Measurements from ENCODE around the gene SCFD2. TPM values are rescaled to one million over a fixed set of nuclear protein-coding genes. Genes with fewer than 3 reads are reported as not detected.

Gene SCFD2
- total and polyA plus RNA-seq, 8 donors: 4.0 to 13.5 (median 8.9) TPM

- Histone ChIP-seq H3K4me1 (no peaks in the 10 kb centered on the region), H3K4me3 (no peak overlapping the region), H3K27ac (no peak overlapping the region), H3K36me3 (no peaks in the 10 kb centered on the region), H3K27me3 (no peaks in the 10 kb centered on the region), H3K9me3 (no peaks in the 10 kb centered on the region)
- no peak for FAIRE-seq
- no peak for DNase-seq
- WGBS, 2 donors: 52 to 70% methylated on average over 1 of the region's 1 CpG
- no peak for TF ChIP-seq CTCF (IDR thresholded peaks at IDR 0.05)
- ATAC-seq: no peak
- intact Hi-C loops (cut with DNase I): no loop called here
These were observed 204.0 kb downstream of the SCFD2 start for GRCh38 chr4:53161787-53162433.

DNA sequence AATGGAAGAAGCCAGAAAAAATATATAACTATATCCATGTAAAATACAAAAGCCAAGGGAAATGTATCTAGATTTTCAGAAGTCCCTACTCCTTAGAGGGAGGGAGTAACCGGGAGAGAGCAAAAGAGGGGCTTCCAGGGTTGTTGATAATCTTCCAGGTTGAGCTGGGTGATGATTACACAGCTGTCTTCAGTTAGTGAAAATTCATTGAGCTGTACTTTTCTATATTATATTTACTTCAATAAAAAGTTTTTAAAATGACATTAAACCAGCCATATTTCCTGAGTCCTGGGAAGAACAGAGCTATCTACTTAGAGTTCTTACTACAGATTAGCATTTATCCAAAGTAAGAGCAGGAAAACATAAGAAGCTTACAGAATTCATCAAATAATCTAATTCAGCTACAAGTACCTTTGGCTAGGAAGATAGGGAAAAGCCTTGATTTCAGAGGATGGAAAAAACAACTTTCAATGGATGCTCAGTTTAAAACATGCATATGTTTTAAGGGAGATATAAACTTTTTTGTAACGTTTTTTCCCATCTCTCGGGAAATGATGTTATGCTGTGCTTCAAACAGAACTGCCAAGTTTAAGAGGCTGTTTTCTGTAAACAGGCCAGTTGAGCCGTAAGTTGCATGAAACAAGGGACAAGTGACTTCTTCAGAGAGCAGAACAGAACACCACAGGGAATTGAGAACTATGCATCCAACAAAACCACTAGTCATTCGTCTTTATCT is 204.6 kb downstream of the SCFD2 start:
- Histone ChIP-seq H3K4me1 (no peaks in the 10 kb centered on the region), H3K36me3 (no peaks in the 10 kb centered on the region), H3K27ac (no peak overlapping the region), H3K27me3 (no peaks in the 10 kb centered on the region), H3K4me3 (no peak overlapping the region), H3K9me3 (no peaks in the 10 kb centered on the region)
- 58% methylated on average over 5 of the region's 5 CpGs for WGBS, 2 donors
- DNase-seq (no peak), FAIRE-seq (no peak), ATAC-seq (no peak)
- no peak for TF ChIP-seq CTCF (IDR thresholded peaks at IDR 0.05)
- intact Hi-C loops (cut with DNase I): no loop called here

DNA sequence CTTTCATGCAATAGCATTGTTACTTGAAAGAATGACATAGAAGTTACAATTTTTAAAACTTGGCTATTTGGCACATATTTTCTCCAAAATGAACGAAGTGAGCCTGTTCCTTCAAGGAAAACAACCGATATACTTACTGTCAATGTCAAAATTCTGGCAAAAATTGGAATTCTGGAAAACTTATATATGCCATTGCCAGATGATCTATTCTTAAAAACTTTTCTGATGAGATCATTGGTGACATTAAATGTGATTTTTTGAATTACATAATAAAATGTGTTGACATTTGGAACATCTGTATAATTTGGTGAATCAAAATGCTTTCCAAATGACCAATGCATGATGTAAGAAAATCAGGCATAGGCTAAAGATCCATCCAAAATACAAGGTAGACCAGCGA is 209.0 kb downstream of the SCFD2 start:
- intact Hi-C loops (cut with DNase I): no loop called here
- ATAC-seq (no peak), DNase-seq (no peak), FAIRE-seq (no peak)
- no peaks in the 10 kb centered on the region for H3K9me3 ChIP-seq
- H3K4me1 ChIP-seq: no peaks in the 10 kb centered on the region
- no peak for TF ChIP-seq CTCF (IDR thresholded peaks at IDR 0.05)
- H3K36me3 ChIP-seq: no peaks in the 10 kb centered on the region
- H3K27me3 ChIP-seq: no peaks in the 10 kb centered on the region
- no peak overlapping the region for H3K27ac ChIP-seq
- no peak overlapping the region for H3K4me3 ChIP-seq
- 86 to 90% methylated on average over 3 of the region's 3 CpGs for WGBS, 2 donors

DNA sequence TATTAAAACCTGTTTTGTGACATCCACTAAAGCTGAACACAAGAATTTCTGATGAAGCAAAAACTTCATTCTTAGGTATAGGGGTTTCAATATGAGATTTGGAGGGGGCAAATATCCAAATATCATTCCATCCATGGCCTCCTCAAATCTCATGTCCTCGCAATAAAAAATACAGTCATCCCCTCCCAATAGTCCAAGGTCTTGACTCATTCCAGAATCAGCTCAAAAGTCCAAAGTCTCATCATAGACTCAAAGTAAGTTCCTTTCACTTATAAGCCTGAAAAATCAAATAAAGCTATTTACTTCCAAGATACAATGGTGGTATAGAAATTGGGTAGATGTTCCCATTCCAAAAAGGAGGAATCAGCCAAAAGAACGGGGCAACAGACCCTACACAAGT is 213.4 kb downstream of the SCFD2 start:
- WGBS, 2 donors: 95 to 97% methylated on average over 2 of the region's 2 CpGs

More for the DNA sequence above, 213.4 kb downstream of the SCFD2 start:
- Histone ChIP-seq H3K27me3 (no peaks in the 10 kb centered on the region), H3K4me1 (no peaks in the 10 kb centered on the region), H3K4me3 (no peak overlapping the region), H3K27ac (no peak overlapping the region), H3K36me3 (no peaks in the 10 kb centered on the region), H3K9me3 (no peaks in the 10 kb centered on the region)
- no peak for FAIRE-seq
- no peak for ATAC-seq
- no peak for TF ChIP-seq CTCF (IDR thresholded peaks at IDR 0.05)
- DNase-seq: no peak
- intact Hi-C loops (cut with DNase I): no loop called here
